ENCODE results near the gene STK39.

STK39 gene

DNA sequence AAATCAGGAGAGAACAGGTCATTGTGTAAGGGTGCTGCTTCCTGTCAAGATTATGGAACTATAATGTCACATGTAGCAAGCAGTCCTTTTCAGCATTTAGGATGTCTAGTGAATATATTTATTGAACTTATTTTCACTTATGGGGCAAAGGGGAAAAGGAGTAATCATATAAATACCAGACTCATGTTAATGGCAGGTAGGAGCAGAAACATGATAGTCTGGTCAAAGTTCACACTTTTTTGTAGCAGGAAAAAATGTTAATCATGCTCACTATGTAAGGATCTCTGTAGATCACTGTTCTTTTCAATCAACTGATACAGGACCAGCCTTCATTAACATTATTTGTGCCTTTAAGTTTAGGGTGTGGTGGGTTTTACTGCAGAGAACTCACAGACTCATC, 219.0 kb downstream of the STK39 start:
- Histone ChIP-seq H3K36me3 (ENCODE audit: insufficient read depth) (no peaks in the 10 kb centered on the region), H3K79me2 (ENCODE audit: insufficient read depth, low read depth) (no peaks in the 10 kb centered on the region), H3K4me1 (ENCODE audit: low read depth, poor library complexity, severe bottlenecking) (peaks cover 16% of the 10 kb centered on the region), H4K20me1 (ENCODE audit: insufficient read depth) (no peaks in the 10 kb centered on the region), H3K9ac (no peak overlapping the region), H3K27me3 (ENCODE audit: insufficient read depth, low read depth) (no peaks in the 10 kb centered on the region), H3K4me3 (IDR thresholded peaks at IDR 0.05; ENCODE audit: insufficient read depth, low read depth, low read length) (no peak overlapping the region), H3K4me2 (no peak overlapping the region), H3K27ac (no peak overlapping the region), H2AFZ (ENCODE audit: low read depth) (no peak overlapping the region)
- TF ChIP-seq, protein P1, sequence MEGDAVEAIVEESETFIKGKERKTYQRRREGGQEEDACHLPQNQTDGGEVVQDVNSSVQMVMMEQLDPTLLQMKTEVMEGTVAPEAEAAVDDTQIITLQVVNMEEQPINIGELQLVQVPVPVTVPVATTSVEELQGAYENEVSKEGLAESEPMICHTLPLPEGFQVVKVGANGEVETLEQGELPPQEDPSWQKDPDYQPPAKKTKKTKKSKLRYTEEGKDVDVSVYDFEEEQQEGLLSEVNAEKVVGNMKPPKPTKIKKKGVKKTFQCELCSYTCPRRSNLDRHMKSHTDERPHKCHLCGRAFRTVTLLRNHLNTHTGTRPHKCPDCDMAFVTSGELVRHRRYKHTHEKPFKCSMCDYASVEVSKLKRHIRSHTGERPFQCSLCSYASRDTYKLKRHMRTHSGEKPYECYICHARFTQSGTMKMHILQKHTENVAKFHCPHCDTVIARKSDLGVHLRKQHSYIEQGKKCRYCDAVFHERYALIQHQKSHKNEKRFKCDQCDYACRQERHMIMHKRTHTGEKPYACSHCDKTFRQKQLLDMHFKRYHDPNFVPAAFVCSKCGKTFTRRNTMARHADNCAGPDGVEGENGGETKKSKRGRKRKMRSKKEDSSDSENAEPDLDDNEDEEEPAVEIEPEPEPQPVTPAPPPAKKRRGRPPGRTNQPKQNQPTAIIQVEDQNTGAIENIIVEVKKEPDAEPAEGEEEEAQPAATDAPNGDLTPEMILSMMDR (conservative IDR thresholded peaks at IDR 0.05; ENCODE audit: low read depth, low read length) = no peak

DNA sequence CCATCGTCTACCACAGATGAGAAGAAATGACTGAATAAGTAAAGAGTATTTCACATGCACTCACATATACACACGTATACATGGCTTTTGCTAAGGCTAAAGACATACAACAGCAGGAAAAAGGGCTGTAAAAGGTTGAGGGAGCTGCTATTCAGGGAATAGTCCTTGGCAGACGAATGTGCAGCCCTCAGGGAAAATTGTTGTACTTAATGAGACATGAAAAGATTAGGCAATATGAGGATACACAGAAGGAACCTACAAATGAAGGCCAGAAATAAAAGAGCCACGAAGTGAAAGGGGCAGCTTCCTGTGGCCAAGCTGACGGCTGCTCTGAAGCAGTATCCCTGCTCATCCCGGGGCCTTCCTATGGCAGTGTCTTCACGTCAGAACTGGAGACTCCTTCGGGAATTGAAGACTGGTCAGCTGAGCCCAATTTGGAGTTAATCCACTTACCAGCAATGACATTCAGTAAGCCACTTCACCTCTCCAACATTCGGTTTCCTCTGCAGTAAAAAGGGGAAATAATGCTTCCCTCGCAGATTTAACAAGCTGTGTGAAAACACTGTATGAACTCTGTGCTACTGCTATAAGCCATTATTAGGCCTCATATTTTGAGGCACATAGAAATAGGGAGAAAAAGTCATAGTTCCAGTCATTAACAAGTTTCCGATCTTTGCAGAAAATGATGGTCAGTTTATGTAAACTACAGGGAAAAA, 221.8 kb downstream of the STK39 start:
- Histone ChIP-seq H4K20me1 (ENCODE audit: insufficient read depth) (no peaks in the 10 kb centered on the region), H3K79me2 (ENCODE audit: insufficient read depth, low read depth) (no peaks in the 10 kb centered on the region), H3K4me2 (no peak overlapping the region), H2AFZ (ENCODE audit: low read depth) (no peak overlapping the region), H3K4me1 (ENCODE audit: low read depth, poor library complexity, severe bottlenecking) (peaks cover 5% of the 10 kb centered on the region), H3K9ac (no peak overlapping the region), H3K36me3 (ENCODE audit: insufficient read depth) (no peaks in the 10 kb centered on the region), H3K4me3 (IDR thresholded peaks at IDR 0.05; ENCODE audit: insufficient read depth, low read depth, low read length) (no peak overlapping the region), H3K27ac (no peak overlapping the region), H3K27me3 (ENCODE audit: insufficient read depth, low read depth) (no peaks in the 10 kb centered on the region)
- TF ChIP-seq, protein P1 (conservative IDR thresholded peaks at IDR 0.05; ENCODE audit: low read depth, low read length) = no peak

DNA sequence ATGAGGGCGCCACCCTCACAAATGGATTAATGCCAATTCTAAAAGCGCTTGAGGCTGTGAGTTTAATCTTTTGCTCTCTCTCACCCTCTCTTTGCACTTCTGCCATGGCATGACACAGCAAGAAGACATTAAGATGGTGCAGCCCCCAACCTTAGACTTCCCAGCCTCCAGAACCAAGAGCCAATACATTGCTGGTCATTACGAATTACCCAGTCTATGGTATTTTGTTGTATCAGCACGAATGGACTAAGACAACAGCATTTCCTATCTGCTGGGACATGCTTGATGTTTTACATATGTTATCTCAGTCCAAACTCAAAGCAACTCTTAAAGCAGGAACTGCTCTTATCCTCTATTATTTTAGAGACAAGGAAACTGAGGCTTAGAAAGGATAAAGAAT, 222.9 kb downstream of the STK39 start:
- Histone ChIP-seq H3K36me3 (ENCODE audit: insufficient read depth) (no peaks in the 10 kb centered on the region), H3K4me3 (IDR thresholded peaks at IDR 0.05; ENCODE audit: insufficient read depth, low read depth, low read length) (no peak overlapping the region), H3K27ac (no peak overlapping the region), H3K27me3 (ENCODE audit: insufficient read depth, low read depth) (no peaks in the 10 kb centered on the region), H3K4me2 (no peak overlapping the region), H4K20me1 (ENCODE audit: insufficient read depth) (no peaks in the 10 kb centered on the region), H3K79me2 (ENCODE audit: insufficient read depth, low read depth) (no peaks in the 10 kb centered on the region), H3K9ac (no peak overlapping the region), H3K4me1 (ENCODE audit: low read depth, poor library complexity, severe bottlenecking) (no peaks in the 10 kb centered on the region), H2AFZ (ENCODE audit: low read depth) (no peak overlapping the region)
- TF ChIP-seq, protein P1 (conservative IDR thresholded peaks at IDR 0.05; ENCODE audit: low read depth, low read length) = no peak

DNA sequence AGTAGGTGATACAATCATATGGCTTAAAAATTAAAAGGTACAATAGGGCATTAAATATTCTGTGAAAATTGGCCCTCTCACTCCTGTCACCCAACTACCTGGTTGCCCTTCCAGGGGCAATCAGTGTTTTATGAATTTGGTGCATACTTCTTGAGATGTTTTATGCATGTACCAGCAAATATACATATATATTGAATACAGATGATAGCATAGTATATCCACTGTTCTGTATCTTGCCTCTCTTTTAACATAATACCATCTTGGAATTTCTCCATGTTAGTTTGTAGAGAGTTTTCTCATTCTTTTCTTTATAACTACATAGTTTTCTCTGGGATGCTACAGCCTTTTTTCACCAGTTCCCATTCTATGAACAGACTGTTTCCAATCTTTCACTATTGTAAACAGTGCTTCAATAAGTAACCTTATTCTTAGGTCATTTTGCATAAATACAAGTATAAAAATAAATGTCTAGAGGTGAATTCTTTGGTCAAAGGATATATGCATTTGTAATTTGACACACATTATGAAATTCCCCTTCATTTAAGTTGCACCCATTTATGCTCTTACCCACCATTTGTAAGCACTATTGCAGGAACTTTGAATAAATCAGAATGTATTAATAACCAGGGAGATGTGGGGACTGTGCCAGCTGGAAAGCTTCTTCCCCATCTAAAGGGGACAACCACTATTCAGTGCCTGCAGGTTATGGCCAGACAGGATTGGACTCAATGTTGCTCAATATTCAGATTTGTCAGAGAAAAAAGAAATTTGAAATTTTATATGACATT, 225.4 kb downstream of the STK39 start:
- no peak overlapping the region for H3K27ac ChIP-seq
- TF ChIP-seq, protein P1 (conservative IDR thresholded peaks at IDR 0.05; ENCODE audit: low read depth, low read length) = no peak
- no peaks in the 10 kb centered on the region for H3K79me2 ChIP-seq (ENCODE audit: insufficient read depth, low read depth)
- H4K20me1 ChIP-seq (ENCODE audit: insufficient read depth) = no peaks in the 10 kb centered on the region
- no peak overlapping the region for H3K9ac ChIP-seq
- H3K4me1 ChIP-seq (ENCODE audit: low read depth, poor library complexity, severe bottlenecking) = no peaks in the 10 kb centered on the region
- H3K4me3 ChIP-seq (IDR thresholded peaks at IDR 0.05; ENCODE audit: insufficient read depth, low read depth, low read length) = no peak overlapping the region
- H3K36me3 ChIP-seq (ENCODE audit: insufficient read depth) = no peaks in the 10 kb centered on the region
- H3K27me3 ChIP-seq (ENCODE audit: insufficient read depth, low read depth) = no peaks in the 10 kb centered on the region
- H3K4me2 ChIP-seq = no peak overlapping the region
- no peak overlapping the region for H2AFZ ChIP-seq (ENCODE audit: low read depth)

Data from KMS-11 (cell line).